GM19023 (cell line): ENCODE data around the gene TMEM92.
"Not testable (repeated sequence)": the region's sequence is repeated elsewhere in the genome, so short reads cannot be mapped to it uniquely, and the experiment has no call there.

Source experiments
- ATAC-seq: cut with Tn5 transposase; IDR thresholded peaks from one replicate; pipeline ENCODE4 v1.9.1; 2021; ENCODE audit warnings: mild to moderate bottlenecking, moderate library complexity; ENCODE audit not compliant: unreplicated experiment

TMEM92 gene

GRCh38 chr17:50299776-50300175, 25.5 kb downstream of the TMEM92 start:
- ATAC-seq, result no peak

GRCh38 chr17:50300824-50301223, 26.6 kb downstream of the TMEM92 start:
- ATAC-seq, result not testable (repeated sequence)

GRCh38 chr17:50301891-50302584, 27.8 kb downstream of the TMEM92 start:
- no peak for ATAC-seq

GRCh38 chr17:50303051-50303450, 28.8 kb downstream of the TMEM92 start:
- no peak for ATAC-seq

- no peak for ATAC-seq
Measured at GRCh38 chr17:50303596-50303995, 29.3 kb downstream of the TMEM92 start.

GRCh38 chr17:50304781-50305404, 30.6 kb downstream of the TMEM92 start:
- no peak for ATAC-seq

- ATAC-seq, result no peak
Measured at GRCh38 chr17:50307654-50308053, 33.4 kb downstream of the TMEM92 start.

GRCh38 chr17:50308666-50309065, 34.4 kb downstream of the TMEM92 start:
- no peak for ATAC-seq

GRCh38 chr17:50310455-50311111, 36.3 kb downstream of the TMEM92 start:
- ATAC-seq, result no peak

GRCh38 chr17:50311112-50311460, 36.8 kb downstream of the TMEM92 start:
- ATAC-seq, result no peak

GRCh38 chr17:50311483-50311882, 37.2 kb downstream of the TMEM92 start:
- no peak for ATAC-seq

- ATAC-seq, result no peak
Measured at GRCh38 chr17:50312308-50312707, 38.0 kb downstream of the TMEM92 start.

- ATAC-seq, result no peak
Measured at GRCh38 chr17:50314456-50315011, 40.3 kb downstream of the TMEM92 start.

GRCh38 chr17:50316016-50316587, 41.8 kb downstream of the TMEM92 start:
- ATAC-seq, result no peak

- not testable (repeated sequence) for ATAC-seq
Measured at GRCh38 chr17:50316660-50317059, 42.4 kb downstream of the TMEM92 start.

GRCh38 chr17:50317121-50317520, 42.9 kb downstream of the TMEM92 start:
- ATAC-seq, result no peak

GRCh38 chr17:50318501-50319285, 44.4 kb downstream of the TMEM92 start:
- no peak for ATAC-seq

- no peak for ATAC-seq
Measured at GRCh38 chr17:50319306-50320004, 45.2 kb downstream of the TMEM92 start.

- ATAC-seq, result no peak
Measured at GRCh38 chr17:50322271-50322670, 48.0 kb downstream of the TMEM92 start.

- no peak for ATAC-seq
Measured at GRCh38 chr17:50323060-50323459, 48.8 kb downstream of the TMEM92 start.
